HG03025 (cell line): ENCODE results near the gene MAD2L1.
"Not testable (repeated sequence)": the region's sequence is repeated elsewhere in the genome, so short reads cannot be mapped to it uniquely, and the experiment has no call there.

Experiments
- ATAC-seq: cut with Tn5 transposase; IDR thresholded peaks from one replicate; pipeline ENCODE4 v1.9.1; 2021; ENCODE audit warnings: mild to moderate bottlenecking, moderate library complexity; ENCODE audit not compliant: unreplicated experiment, low FRiP score

Gene MAD2L1

GRCh38 chr4:120066517-120067340 lies at the start of gene MAD2L1:
TSS of gene MAD2L1 (minus strand) at chr4:120066848. CDS start at chr4:120066734, 114 bp downstream.
- ATAC-seq = peak; percentile 91

DNA sequence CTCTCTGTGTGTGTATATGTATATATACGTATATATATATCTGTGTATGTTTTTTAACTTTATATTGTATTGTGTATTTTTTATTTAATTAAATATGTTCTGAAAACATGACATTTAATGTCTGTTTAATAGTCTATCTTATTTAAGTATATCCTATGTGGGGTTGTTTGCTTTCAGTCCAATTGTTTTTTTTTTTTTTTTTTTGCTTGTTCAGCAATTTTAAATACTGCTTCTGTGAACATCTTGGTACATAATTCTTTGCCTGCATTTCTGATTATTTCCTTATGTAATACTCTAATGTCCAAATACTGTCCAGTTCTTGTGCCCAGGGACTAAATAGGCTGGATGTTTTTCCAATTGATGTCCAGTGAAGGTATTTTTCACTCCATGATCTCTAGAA lies 45.1 kb upstream of the MAD2L1 start:
- ATAC-seq = no peak

GRCh38 chr4:120109406-120109805 lies 42.8 kb upstream of the MAD2L1 start:
- no peak for ATAC-seq

- ATAC-seq = peak; percentile 95
Observed at GRCh38 chr4:120105472-120105871, 38.8 kb upstream of the MAD2L1 start.

DNA sequence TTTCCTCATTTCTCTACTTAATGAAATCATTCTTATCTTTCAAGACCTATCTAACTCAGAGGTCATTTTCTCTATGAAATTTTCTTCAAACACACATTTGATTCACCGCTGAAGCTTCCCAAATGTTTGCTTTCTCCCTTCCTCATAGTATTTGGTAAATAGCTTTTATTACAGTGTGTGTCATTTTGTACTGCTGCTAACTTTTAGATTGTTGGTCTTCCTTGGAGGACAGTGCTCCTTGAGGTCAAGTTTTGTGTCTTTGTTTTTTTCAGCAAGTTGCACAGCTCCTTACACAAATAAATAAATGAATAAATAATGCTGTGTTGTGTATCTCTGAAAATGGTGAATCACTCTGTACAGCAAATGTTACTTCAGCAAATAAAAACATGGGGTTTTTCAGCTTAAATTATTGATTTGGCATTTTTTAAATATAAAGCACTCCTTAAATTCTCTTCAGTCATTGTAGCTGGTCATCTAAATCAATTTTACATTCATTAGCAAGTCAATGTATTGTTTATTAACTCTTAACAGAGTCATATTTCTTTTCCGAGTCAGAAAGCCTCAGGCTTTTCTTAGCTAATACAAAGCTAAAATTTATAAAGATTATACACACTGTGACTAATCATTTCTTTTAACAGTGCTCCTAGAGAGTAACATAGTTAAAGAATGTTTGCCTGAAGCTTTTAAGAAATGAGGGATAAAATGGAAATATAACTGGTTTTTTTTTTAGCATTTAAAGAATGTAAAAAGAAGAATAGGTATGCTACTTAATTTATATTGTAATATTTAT lies 30.1 kb upstream of the MAD2L1 start:
- no peak for ATAC-seq

DNA sequence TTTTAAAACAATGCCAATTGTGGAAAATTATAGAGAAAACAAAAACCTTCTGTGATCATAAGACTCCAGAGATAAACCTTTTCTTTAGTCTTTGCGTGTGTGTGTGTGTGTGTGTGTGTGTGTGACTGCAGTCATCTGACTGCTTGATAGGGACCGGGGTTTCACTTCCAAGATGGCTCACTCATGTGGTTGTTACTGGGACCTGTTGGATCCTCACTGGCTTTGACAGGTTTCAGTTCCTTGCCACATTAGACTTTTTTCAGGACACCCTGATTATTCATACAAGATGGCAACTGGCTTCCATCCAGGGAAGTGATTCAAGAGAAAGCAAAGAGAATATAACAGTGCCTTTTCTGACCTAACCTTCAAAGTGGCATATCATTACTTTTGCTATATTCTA lies 21.9 kb upstream of the MAD2L1 start:
- no peak for ATAC-seq

GRCh38 chr4:120088066-120088465 lies 21.4 kb upstream of the MAD2L1 start:
- ATAC-seq = not testable (repeated sequence)

GRCh38 chr4:120085705-120086104 lies 19.1 kb upstream of the MAD2L1 start:
- no peak for ATAC-seq

- no peak for ATAC-seq
Observed at GRCh38 chr4:120084327-120084726, 17.7 kb upstream of the MAD2L1 start.

GRCh38 chr4:120083152-120083551 lies 16.5 kb upstream of the MAD2L1 start:
- ATAC-seq = no peak

DNA sequence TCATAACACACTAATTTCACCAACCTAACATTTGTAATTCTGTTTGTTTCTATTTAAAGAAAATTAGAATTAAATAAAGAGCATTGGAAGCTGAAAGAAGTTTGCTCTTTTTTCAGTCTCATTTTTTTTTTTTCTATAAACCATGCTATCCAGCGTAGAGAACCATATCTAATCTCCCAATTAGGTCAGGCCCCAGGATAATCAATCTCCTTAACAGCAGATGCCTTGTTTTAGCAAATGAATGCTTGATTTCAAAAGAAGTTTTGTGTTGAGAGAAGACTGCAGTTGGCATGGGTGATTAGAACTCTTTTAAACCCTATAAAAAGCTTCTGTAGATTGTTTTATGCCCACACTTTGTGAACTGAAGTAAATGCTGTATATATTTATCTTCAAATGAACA lies 15.6 kb upstream of the MAD2L1 start:
- ATAC-seq = no peak

- ATAC-seq = no peak
Observed at GRCh38 chr4:120081726-120082125, 15.1 kb upstream of the MAD2L1 start.

DNA sequence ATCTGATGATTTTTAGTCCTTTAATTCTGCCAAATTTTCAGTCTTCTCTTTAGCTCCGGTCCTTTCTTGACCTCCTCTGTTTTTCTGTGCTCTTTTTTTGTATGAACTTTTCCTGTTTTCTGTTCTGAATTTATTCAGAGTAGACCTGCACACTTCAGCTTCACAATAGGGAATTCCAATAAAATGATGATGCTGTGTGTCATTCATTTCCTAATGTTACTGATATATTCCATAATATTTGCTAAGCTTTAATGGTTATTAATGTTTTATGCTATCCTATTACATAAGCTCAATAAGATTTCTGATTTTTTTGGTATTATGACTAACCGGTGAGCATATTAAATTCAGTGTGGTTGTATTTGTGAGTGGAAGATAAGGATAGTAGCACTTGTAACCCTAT lies 13.9 kb upstream of the MAD2L1 start:
- no peak for ATAC-seq

DNA sequence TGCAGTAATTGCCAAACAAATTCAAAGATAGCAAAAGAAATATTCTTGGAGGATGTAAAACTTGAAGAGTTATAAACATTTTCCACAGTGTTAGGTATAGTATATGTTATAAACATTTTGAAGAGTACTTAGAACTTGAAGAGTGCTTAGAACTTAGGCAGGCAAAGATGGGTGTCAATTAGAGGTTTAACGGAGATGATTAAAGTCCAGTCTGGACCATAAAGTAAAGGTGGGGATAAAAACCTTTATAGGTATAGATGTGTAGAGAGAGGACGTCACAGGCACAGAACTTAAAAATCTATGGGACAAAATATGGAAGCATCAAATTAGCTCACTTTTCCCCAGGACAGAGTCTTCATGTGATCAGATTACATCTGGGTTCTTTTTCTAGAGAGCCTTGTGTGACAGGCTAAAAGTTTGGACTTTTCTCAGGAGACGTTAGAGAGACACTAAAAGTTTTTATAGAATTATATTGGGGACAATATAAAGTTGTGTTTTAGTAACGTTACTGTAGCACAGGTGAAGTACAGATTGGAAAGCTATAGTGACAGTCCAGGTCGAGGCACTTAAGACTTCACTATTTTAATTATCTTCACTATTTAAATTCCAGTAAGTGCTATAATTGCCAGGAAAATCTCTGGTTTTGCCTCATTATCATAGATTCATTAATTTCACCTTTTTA lies 13.3 kb upstream of the MAD2L1 start:
- ATAC-seq = no peak

DNA sequence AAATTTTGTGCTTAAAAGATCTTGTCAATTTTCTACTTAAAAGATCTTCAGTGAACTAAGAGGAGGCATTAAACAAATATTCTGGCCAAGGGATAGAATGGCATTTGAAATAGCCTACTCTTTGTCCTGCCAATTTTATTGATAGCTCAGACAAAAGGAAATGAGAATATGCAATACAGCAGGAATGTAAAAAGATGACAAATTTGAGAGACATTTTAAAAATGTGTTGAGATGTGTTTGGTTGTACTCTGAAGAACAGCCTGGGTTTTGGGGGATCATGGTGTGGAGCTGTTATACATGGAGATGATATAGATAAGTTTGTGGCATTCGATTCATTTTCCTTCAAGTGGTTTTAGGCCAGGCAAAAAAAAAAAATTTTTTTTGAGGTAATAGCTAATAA lies 11.6 kb upstream of the MAD2L1 start:
- no peak for ATAC-seq

GRCh38 chr4:120071192-120071795 lies 4.6 kb upstream of the MAD2L1 start:
- ATAC-seq = no peak

GRCh38 chr4:120070196-120070595 lies 3.5 kb upstream of the MAD2L1 start:
- no peak for ATAC-seq

DNA sequence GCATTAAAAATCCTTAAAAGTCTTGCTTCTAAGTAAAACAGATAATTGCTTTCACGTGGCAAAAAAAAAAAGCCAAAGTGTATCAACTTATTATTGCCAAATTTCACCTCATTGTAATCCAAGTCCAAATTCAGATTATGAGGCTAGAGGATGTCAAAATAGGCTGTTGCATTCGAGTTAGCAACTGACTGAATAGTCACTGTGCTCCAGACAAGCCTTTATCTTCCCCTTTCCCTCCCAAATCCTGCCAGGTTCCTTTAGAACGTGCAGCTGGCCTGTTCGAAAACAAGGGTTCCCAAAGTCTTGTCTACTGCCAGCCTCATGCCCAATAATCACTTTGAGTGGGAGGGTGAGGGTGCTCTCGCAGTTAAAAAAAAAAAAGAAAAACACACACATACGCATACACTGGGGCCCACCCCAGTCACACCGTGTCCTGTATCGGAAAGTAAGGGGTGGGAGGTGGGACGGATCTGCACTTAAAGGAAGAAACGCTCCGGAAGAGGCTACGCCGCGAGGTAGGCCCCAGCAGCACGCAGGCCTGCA lies 603 bp downstream of the MAD2L1 start:
- ATAC-seq = peak; percentile 61

DNA sequence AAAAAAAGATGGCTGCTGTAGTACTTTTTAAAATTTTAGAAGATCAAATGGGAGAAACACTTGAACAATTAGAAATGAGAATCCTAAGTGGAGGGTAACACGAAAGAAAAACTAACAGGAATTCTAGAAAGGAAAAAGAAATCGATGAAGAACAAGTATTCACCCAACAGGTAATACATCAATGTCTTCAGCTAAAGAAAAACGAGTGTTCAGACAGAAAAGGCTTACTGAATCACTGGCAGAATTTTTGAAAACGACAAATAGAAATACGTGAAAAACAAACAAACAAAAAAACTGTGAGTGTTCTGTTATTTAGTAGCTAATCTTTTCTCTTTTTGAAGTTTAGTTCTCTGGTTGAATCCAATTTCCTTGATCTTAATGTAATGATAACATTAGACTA lies 1.8 kb downstream of the MAD2L1 start:
- no peak for ATAC-seq

DNA sequence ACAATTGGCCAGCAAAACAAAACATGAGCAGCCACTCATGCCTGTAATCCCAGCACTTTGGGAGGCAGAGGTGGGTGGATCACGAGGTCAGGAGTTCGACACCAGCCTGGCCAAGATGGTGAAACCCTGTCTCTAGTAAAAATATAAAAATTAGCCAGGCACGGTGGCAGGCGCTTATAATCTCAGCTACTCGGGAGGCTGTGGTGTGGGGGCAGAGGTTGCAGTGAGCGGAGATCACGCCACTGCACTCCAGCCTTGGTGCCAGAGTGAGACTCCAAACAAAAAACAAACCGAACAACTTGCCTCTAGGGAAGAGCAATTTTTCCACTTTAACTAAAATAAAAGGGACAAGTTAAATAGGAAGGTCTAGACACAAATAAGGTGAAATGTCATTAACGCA lies 2.9 kb downstream of the MAD2L1 start:
- not testable (repeated sequence) for ATAC-seq
